ENCODE measurements around the gene DOCK10. TPM values are rescaled to one million over a fixed set of nuclear protein-coding genes. Genes with fewer than 3 reads are reported as not detected.

DOCK10 gene
- total RNA-seq, 1 experiment from 2014 or later: 28.9 TPM

DNA sequence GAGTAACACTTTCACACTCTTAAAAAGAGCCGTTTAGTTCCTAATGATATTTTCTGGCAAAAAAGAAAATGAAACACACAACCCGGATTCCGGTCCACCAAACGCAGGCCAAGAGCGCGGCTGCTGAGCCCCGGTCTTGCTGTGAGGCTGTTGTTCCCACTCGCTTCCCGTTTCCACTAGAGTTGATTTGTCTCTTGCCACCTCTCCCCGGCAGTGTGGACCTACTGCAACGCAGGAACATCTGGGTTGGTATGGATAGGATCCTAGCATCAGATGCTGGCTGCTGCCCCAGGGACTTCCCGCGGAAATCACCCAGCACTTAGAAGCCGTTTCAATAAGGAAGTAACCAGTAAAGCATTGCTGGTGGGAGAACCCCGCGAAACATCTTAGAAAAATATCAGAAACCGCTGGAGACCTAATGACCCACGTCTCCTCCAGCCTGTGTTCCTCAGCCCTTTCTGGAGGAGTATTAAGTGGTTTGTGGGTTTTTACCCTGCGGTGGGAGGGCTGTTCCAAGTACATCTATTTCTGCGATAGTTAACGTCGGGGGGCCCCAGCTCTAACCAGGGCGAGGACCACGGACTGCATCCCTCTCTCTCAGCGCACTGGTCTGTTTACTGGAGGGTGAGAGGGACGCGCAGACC is 939 bp downstream of the DOCK10 start:
- no peaks in the 10 kb centered on the region for H4K20me1 ChIP-seq (ENCODE audit: insufficient read depth)
- H3F3A ChIP-seq (ENCODE audit: insufficient read depth, low read depth): no peaks in the 10 kb centered on the region
- intact Hi-C loops (cut with micrococcal nuclease; ENCODE audit: unreplicated experiment): loop anchor here (1.0 to 5.0 kb wide), 2 partner anchors 15 to 61 kb away; no protein-coding TSS in a partner anchor
- no peaks in the 10 kb centered on the region for H3K9me3 ChIP-seq (ENCODE audit: insufficient read depth, low read depth)
- BruUV-seq (replicated peaks): no TSS peak
- no peak overlapping the region for H3K4me3 ChIP-seq
- peak in 1 of 2 experiments; percentile 38 for DNase-seq
- no peaks in the 10 kb centered on the region; the same call in 1 of the 2 replicates for H3K9me2 ChIP-seq (ENCODE audit: insufficient read depth)
- TF ChIP-seq CTCF (conservative IDR thresholded peaks at IDR 0.05) (no peak), EZH2 (IDR thresholded peaks at IDR 0.05; ENCODE audit: low read depth) (no peak)
- H3K27me3 ChIP-seq (ENCODE audit: insufficient read depth, low read depth): peaks cover 64% of the 10 kb centered on the region
- H3K4me2 ChIP-seq: peak overlapping the region; percentile 67; the same call in 1 of the 2 replicates
- H3K79me2 ChIP-seq (ENCODE audit: low read depth): no peaks in the 10 kb centered on the region
- H3K27ac ChIP-seq: no peak overlapping the region
- no peaks in the 10 kb centered on the region for H3K36me3 ChIP-seq (ENCODE audit: low read depth)
- CTCF ChIA-PET: no interaction called here
- no peaks in the 10 kb centered on the region for H3K4me1 ChIP-seq (replicated peaks; ENCODE audit: insufficient read depth)
- H2AFZ ChIP-seq: no peak overlapping the region
- POLR2A ChIA-PET (ENCODE audit: unreplicated experiment): interaction anchor here (0.5 kb wide), 1 partner anchor 137 kb away, joined by 17 read pairs; no protein-coding TSS in a partner anchor

DNA sequence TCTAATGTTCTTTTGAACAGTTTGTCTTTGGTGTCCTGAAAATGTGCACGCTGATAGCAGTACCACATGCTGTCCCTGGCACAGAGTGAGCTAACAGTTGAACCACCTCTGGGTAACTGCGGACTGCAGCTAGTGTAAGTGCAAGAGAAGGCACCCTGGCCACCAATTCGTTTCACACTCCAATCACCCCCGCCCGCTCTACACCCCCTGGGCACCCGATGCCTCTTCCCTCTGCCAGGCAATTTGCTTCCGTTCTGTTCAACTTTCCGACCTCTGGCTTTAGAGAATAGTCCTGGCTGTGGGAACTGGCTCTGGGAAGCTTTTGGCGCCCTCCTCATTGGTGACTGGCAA is 1.4 kb downstream of the DOCK10 start:
- Histone ChIP-seq H3K79me2 (ENCODE audit: low read depth) (no peaks in the 10 kb centered on the region), H3K27me3 (ENCODE audit: insufficient read depth, low read depth) (peaks cover 64% of the 10 kb centered on the region), H3K9me2 (ENCODE audit: insufficient read depth) (no peaks in the 10 kb centered on the region; the same call in 1 of the 2 replicates), H4K20me1 (ENCODE audit: insufficient read depth) (no peaks in the 10 kb centered on the region), H3K27ac (no peak overlapping the region), H3K4me1 (replicated peaks; ENCODE audit: insufficient read depth) (no peaks in the 10 kb centered on the region), H3K9me3 (ENCODE audit: insufficient read depth, low read depth) (no peaks in the 10 kb centered on the region), H3K4me2 (no peak overlapping the region), H3K36me3 (ENCODE audit: low read depth) (no peaks in the 10 kb centered on the region), H2AFZ (no peak overlapping the region), H3K4me3 (no peak overlapping the region), H3F3A (ENCODE audit: insufficient read depth, low read depth) (no peaks in the 10 kb centered on the region)
- ChIA-PET POLR2A (ENCODE audit: unreplicated experiment) (interaction anchor here (0.5 kb wide), 1 partner anchor 137 kb away, joined by 17 read pairs; no protein-coding TSS in a partner anchor), CTCF (interaction anchor here (0.6 to 0.7 kb wide), 2 partner anchors 116 to 923 kb away, joined by 5 read pairs; no protein-coding TSS in a partner anchor)
- DNase-seq: no peak
- TSS peak; percentile 50 for BruUV-seq (replicated peaks)
- intact Hi-C loops (cut with micrococcal nuclease; ENCODE audit: unreplicated experiment): loop anchor here (1.0 to 5.0 kb wide), 2 partner anchors 15 to 61 kb away; no protein-coding TSS in a partner anchor
- TF ChIP-seq EZH2 (IDR thresholded peaks at IDR 0.05; ENCODE audit: low read depth) (no peak), CTCF (conservative IDR thresholded peaks at IDR 0.05) (no peak)

DNA sequence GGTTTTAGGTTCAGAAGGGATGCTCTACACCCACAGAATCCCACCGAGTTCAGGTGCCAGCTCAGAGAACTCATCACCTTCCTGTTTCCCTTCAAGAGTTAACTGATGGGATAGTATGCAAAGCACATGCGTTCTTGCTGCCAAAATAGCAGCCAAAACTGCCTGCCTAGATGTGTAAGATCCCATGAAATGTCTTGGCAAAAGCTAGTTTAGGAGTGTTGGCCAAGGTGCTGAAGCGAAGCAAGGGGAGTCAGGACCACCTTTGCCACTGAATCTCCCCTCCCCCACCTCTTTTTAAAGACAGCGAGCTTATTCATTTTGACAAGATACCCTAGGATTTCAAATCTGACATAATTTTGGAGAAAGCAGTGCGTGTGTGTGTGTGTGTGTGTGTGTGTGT is 2.1 kb downstream of the DOCK10 start:
- Histone ChIP-seq H3K27me3 (ENCODE audit: insufficient read depth, low read depth) (peaks cover 63% of the 10 kb centered on the region), H4K20me1 (ENCODE audit: insufficient read depth) (no peaks in the 10 kb centered on the region), H3K79me2 (ENCODE audit: low read depth) (no peaks in the 10 kb centered on the region), H3K4me1 (replicated peaks; ENCODE audit: insufficient read depth) (no peaks in the 10 kb centered on the region), H3K27ac (no peak overlapping the region), H3F3A (ENCODE audit: insufficient read depth, low read depth) (no peaks in the 10 kb centered on the region), H3K9me2 (ENCODE audit: insufficient read depth) (no peaks in the 10 kb centered on the region; the same call in 1 of the 2 replicates), H3K9me3 (ENCODE audit: insufficient read depth, low read depth) (no peaks in the 10 kb centered on the region), H3K36me3 (ENCODE audit: low read depth) (no peaks in the 10 kb centered on the region), H3K4me3 (no peak overlapping the region), H2AFZ (no peak overlapping the region), H3K4me2 (no peak overlapping the region)
- intact Hi-C loops (cut with micrococcal nuclease; ENCODE audit: unreplicated experiment): loop anchor here (5.0 kb wide), 1 partner anchor 62 kb away; no protein-coding TSS in a partner anchor
- no TSS peak for BruUV-seq (replicated peaks)
- CTCF ChIA-PET: interaction anchor here (0.6 to 0.7 kb wide), 2 partner anchors 116 to 924 kb away, joined by 5 read pairs; no protein-coding TSS in a partner anchor
- no peak for TF ChIP-seq CTCF (conservative IDR thresholded peaks at IDR 0.05)
- no peak for TF ChIP-seq EZH2 (IDR thresholded peaks at IDR 0.05; ENCODE audit: low read depth)
- POLR2A ChIA-PET (ENCODE audit: unreplicated experiment): no interaction called here
- no peak for DNase-seq

All from PC-9 (cell line).